NCI-H146 (cell line): ENCODE data around the gene FILIP1L.

Source experiments
- DNase-seq: peaks from one replicate; lab custom pipeline; 2025; lab: John Stamatoyannopoulos, UW

The FILIP1L gene

GRCh38 chr3:99974989-99975388 is 139.3 kb downstream of the FILIP1L start:
- no peak for DNase-seq

- DNase-seq = no peak
These were observed 141.8 kb downstream of the FILIP1L start for GRCh38 chr3:99972380-99973104.

DNA sequence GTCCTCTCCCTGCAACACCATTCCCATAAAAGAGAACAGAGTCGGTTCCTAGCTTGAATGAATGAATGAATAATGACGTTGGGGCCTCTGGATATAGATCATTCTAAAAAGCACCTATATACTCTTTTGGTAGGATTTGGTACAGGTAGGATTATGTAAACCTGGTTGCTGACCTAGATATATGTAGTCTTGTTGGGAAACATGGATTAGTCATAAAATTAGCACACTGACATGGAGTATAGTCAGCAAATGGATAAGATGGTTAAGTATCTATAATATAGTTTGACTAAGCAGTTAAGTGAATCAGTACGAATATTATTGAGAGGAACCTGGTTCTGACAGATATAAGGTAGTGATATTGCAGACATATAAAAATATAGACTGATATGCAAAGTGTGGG is 142.5 kb downstream of the FILIP1L start:
- DNase-seq = no peak

DNA sequence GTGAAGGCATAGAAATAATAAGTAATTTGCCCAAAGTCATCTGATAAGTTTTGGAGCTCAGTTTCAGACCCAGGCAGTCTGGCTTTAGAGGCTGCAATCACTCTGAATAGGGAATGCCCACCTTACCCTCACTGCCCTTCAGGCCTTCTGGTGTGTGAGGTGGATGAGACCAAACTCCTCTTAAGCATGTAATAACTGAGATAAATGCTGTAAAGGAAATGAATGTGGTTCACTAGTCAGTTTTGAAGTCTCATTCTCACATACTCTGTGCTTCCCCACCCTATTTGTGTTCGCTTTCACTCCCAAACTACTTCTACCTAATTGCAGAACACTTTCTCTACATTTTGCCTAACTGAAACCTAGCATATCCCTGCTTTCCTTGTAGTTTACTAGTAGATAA is 144.1 kb downstream of the FILIP1L start:
- DNase-seq = no peak

DNA sequence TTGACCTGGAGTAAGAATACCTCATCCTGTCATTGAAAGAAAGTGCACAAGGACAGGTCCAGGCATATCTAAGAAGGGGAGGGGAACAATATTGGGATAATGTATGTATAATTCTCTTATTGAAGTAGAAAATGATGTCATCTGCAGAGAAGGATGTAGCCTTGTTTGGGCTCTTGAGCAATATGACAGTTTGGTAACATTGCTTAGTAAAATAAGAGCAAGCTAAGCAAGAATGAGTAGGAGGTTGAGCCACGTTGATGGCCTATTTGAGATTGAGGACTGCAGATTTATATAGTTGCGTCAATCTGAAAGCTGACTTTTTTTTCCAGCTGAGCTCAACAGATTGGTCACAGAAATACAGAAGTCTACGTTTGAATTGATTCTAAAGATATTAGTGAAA is 145.2 kb downstream of the FILIP1L start:
- no peak for DNase-seq

DNA sequence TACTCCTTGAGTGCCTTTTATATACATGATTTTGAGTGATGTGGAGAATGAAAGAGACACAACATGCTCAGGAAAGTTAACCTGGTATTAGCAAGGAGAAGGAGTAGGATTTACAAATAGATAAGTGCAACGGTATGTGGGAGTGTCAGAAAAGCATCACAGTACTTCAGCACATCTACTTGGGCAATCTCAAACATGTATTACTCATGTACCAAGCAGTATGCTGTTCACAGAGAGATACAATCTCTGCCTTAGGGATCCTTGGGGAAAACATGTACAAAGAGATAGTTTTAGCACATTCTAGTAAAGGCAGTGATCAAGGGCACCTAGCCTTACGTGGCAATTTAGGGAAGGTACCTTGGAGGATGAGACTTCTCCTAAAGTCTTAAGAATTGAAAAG is 146.5 kb downstream of the FILIP1L start:
- DNase-seq = no peak

DNA sequence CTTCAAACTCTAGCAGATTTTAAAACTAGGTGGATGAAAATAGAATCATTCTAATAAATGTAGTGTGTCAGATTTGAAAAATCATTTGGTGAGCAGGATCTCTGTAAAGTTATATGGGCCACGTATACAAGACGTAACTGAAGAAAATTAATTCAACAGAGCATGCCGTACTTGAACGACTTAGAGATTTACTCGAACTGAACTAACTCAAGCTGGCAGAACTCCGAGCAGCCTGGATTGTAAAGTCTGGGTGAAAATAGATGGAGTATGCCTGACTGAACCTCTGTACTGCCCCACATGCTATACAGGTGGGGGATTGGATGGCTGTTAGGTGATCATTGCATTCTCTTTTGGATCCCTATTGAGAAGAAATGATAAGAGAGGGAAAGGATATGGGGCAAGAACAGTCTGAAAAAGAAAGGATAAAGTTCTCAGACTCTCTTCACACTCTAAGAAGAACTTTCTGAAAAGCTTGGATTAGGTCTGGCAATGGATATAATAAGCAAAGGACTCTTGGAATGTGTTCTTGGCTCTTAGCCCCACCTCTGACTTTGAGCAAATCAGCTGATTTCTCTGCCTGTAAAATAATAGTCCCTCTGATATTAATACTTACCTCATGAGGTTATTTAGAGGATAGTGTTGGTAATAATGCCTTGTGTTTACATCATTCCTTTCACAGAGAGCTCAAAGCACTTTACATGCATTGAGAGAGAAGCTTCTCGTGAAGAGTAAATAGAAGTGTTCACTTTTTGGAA is 147.5 kb downstream of the FILIP1L start:
- no peak for DNase-seq

GRCh38 chr3:99965681-99966408 is 148.5 kb downstream of the FILIP1L start:
- DNase-seq = no peak

GRCh38 chr3:99965077-99965476 is 149.2 kb downstream of the FILIP1L start:
- DNase-seq = no peak

DNA sequence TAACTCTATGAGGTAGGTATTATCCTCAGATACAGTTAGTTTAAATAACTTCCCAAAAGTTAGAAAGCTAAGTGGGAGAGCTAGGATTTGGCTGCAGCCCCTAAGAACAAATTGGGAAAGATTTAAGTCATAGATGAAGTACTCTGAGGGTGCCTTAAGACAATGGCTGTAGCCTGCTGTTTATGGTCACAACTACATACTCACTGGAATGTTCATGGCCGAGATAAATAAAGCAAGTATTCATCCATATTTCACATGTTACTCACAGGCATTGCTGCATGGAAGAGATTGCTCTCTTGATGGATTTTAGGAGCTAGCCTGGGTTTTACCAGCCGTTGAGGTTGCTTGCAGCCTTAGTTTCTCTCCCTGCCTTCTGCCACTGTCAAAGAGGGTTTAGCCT is 151.6 kb downstream of the FILIP1L start:
- DNase-seq = no peak

DNA sequence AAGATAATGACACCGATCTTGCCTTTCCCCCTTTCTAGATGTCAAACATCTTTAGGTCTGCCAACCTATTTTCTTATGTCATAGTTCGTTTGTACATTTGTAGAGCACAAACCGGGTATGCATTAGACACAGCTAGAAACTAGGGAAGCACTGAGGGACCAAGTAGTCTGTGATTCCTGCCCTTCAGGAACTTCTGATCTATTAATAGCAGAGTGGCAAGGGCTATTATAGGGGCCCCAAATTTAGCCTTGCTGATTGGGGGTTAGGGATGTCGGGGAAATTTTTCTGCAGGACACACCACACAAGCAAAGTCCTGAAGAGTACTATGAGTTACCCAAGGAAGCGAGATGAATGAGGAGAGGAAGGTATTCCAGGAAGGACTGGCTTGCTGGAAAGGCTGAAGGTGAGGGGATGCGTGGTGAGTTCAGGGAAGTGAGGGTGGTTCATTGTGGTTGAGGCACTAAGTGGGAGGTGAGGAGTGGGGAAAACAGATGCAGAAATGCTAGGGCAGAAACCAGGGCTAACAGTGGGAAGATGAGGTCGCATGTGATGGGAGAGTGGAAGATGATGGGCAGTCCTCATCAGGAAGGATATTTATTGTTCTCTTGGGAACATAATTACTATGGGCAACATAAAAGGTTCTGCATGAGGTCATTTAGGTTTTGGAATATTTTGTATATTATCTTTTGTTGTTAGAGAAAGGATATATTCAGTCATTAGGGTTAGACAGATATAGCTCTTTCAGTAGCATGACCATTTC is 152.4 kb downstream of the FILIP1L start:
- no peak for DNase-seq

GRCh38 chr3:99960941-99961340 is 153.4 kb downstream of the FILIP1L start:
- no peak for DNase-seq

GRCh38 chr3:99960123-99960878 is 154.0 kb downstream of the FILIP1L start:
- no peak for DNase-seq

GRCh38 chr3:99958222-99958912 is 155.9 kb downstream of the FILIP1L start:
- no peak for DNase-seq

DNA sequence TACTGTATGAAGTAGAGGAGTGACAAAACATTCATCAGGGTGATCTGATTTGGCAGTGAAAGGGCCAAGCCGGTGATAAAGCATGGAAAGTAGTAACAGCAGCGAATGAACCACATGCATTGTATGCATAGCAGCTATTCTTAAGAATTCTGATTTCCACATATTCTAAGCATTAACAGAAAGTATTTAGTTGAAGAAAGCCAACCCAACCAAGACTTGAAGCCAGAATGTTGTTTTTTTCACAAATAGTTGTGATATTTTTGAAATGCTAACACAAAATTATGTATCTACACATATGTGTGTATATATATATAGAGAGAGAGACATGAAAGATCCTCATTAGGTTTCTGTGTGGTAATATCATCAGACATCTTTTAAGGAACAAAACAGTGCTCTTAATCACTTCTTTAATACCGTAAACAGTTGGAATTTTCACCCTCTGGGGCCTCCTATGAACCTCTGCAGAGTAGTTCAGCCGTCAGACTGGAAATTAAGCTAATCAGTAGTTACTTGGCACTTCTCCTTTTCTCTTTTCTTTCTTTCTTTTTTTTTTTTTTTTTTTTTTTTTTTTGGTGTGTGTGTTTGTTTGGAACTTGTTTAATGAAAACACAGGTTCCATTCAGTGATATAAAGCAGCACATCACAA is 157.0 kb downstream of the FILIP1L start:
- DNase-seq = no peak

- DNase-seq = no peak
These were observed 158.3 kb downstream of the FILIP1L start for GRCh38 chr3:99955773-99956562.

DNA sequence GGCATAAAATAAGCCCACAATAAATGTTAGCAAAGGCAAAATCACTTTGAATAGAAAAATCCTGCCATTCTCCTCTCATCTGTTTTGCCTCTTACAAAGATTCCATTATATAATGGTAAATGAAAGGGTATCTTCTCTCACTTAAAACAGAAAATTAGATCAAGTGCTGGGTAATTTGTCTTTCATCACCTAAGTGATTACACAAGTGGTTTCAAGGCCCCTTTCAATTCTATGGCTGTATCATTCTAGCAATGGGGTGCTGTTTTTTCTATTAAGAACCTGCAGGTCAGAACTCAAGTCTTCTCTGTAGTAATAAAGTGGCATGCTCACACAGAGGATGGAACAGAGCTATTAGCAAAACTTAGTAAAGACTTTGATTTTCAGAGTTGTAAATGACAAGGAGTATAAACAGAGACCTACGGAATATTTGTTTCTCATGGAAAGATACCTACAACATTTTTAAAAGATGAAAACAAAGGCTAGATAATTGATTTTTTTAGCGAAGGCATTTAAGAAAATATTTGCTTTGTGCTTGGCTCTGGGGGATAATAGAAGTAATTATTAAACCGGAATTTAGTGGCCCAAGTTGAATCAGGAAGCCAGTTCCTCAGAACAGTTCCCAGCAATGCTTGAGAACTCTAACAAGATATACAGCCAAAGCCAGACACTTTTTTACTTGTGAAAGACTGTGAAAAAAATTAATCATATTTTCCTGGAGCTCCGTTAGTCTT is 159.2 kb downstream of the FILIP1L start:
- peak; percentile 20 for DNase-seq

DNA sequence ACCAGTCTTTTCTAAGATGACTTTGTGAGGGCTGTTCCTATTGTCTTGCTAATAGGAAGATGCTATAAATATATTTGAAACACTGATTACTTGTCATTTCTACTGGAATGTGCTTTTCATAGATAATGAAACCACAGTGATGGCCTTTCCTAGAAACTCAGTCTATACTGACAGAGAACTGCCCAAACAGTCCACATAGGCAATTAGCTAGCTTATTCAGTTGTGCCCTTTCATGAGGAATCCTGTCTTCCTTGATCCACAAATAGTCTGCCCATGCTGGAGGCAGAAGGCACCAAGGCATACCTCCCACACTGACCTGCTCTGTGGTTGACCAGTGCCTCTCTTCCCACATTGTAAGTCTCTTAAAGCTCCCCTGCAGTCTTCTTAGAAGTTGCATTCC is 160.7 kb downstream of the FILIP1L start:
- DNase-seq = no peak

- no peak for DNase-seq
These were observed 162.0 kb downstream of the FILIP1L start for GRCh38 chr3:99952306-99952705.
